ENCODE data around the gene HLA-A. TPM values are rescaled to one million over a fixed set of nuclear protein-coding genes. Genes with fewer than 3 reads are reported as not detected.
A peak's percentile ranks its signal among the peaks of the same experiment; 100 is the strongest.

Gene HLA-A
- 143 TPM for polyA plus RNA-seq (2013, experiment 1 of 2)
- 141 TPM for polyA plus RNA-seq (2013, experiment 2 of 2)

- H3K4ac ChIP-seq (ENCODE audit: low read length) = no peak within 1 kb of the TSS
- no peaks in the 10 kb centered on the region for H3K9me3 ChIP-seq (replicated peaks in 1 of 2; ENCODE audit: control insufficient read depth in 2 of 2, insufficient read depth in 1 of 2, low read depth in 1 of 2, low read length in 2 of 2)
- no peak within 1 kb of the TSS for H2BK15ac ChIP-seq (ENCODE audit: low read length)
- no peak within 1 kb of the TSS for H4K91ac ChIP-seq (ENCODE audit: low read depth, low read length, poor library complexity)
- H2BK5ac ChIP-seq (ENCODE audit: low read length) = no peak within 1 kb of the TSS
- H3K4me3 ChIP-seq (ENCODE audit: low read length in 2 of 2) = peak within 1 kb of the TSS; percentile 49 to 93
- H3K14ac ChIP-seq (ENCODE audit: low read length) = peak within 1 kb of the TSS; percentile 38
- H2AFZ ChIP-seq (ENCODE audit: low read length) = peak within 1 kb of the TSS; percentile 89
- peak within 1 kb of the TSS; percentile 91 for H3K18ac ChIP-seq (ENCODE audit: low read length)
- no peak within 1 kb of the TSS for H3K23ac ChIP-seq (ENCODE audit: low read depth, low read length, poor library complexity)
- no peak within 1 kb of the TSS for H2BK12ac ChIP-seq (ENCODE audit: low read length)
- H4K8ac ChIP-seq (ENCODE audit: low read depth, low read length) = no peak within 1 kb of the TSS
- H3K79me1 ChIP-seq (ENCODE audit: low read depth, low read length) = peaks cover 3% of the 10 kb centered on the region
- peaks cover 0 to 20% (median 0%) of the 10 kb centered on the region in 3 experiments for H3K27me3 ChIP-seq (ENCODE audit: control insufficient read depth in 3 of 3, insufficient read depth in 3 of 3, low read depth in 1 of 3, low read length in 3 of 3)
- H3K4me2 ChIP-seq (ENCODE audit: insufficient read depth, low read length, poor library complexity, severe bottlenecking) = peak within 1 kb of the TSS; percentile 86
- H3K36me3 ChIP-seq (replicated peaks in 1 of 2; ENCODE audit: control insufficient read depth in 2 of 2, insufficient read depth in 2 of 2, low read length in 2 of 2) = peaks cover 0 to 8% of the 10 kb centered on the region in 2 donors
- peak; percentile 88 for DNase-seq (ENCODE audit: low spot score)
- H2BK120ac ChIP-seq (ENCODE audit: low read depth, low read length) = no peak within 1 kb of the TSS
- H3K4me1 ChIP-seq (ENCODE audit: control insufficient read depth in 2 of 2, insufficient read depth in 1 of 2, low read depth in 1 of 2, low read length in 2 of 2) = no peaks in the 10 kb centered on the region
- H3K27ac ChIP-seq (replicated peaks; ENCODE audit: low read length) = no peak within 1 kb of the TSS
- WGBS, 2 donors (ENCODE audit: extremely low coverage in 2 of 2, insufficient read length in 2 of 2, insufficient replicate concordance in 1 of 2) = no CpG with 5 or more reads among the region's 68 CpGs
- peak within 1 kb of the TSS; percentile 90 for H3K9ac ChIP-seq (ENCODE audit: low read depth, low read length, poor library complexity)
- peak within 1 kb of the TSS; percentile 63 for H2AK5ac ChIP-seq (ENCODE audit: low read depth, low read length)
Observed at GRCh38 chr6:29942275-29943052, at the start of gene HLA-A. TSS of gene HLA-A (plus strand) at chr6:29942532. CDS start at chr6:29942554, 22 bp downstream.

- H4K8ac ChIP-seq (ENCODE audit: low read depth, low read length) = no peak overlapping the region
- DNase-seq (ENCODE audit: low spot score) = no peak
- H3K23ac ChIP-seq (ENCODE audit: low read depth, low read length, poor library complexity) = no peak overlapping the region
- no peak overlapping the region for H2BK12ac ChIP-seq (ENCODE audit: low read length)
- no peak overlapping the region for H3K4me3 ChIP-seq (ENCODE audit: low read length in 2 of 2)
- no peak overlapping the region for H2AFZ ChIP-seq (ENCODE audit: low read length)
- no peak overlapping the region for H3K18ac ChIP-seq (ENCODE audit: low read length)
- no peak overlapping the region for H2AK5ac ChIP-seq (ENCODE audit: low read depth, low read length)
- H3K27me3 ChIP-seq (ENCODE audit: control insufficient read depth in 3 of 3, insufficient read depth in 3 of 3, low read depth in 1 of 3, low read length in 3 of 3) = peaks cover 4 to 42% (median 17%) of the 10 kb centered on the region in 3 experiments
- no peak overlapping the region for H2BK120ac ChIP-seq (ENCODE audit: low read depth, low read length)
- H2BK15ac ChIP-seq (ENCODE audit: low read length) = no peak overlapping the region
- no peak overlapping the region for H3K14ac ChIP-seq (ENCODE audit: low read length)
- peaks cover 0 to 1% of the 10 kb centered on the region in 2 donors for H3K9me3 ChIP-seq (replicated peaks in 1 of 2; ENCODE audit: control insufficient read depth in 2 of 2, insufficient read depth in 1 of 2, low read depth in 1 of 2, low read length in 2 of 2)
- no peak overlapping the region for H2BK5ac ChIP-seq (ENCODE audit: low read length)
- no peak overlapping the region for H3K4me2 ChIP-seq (ENCODE audit: insufficient read depth, low read length, poor library complexity, severe bottlenecking)
- no peaks in the 10 kb centered on the region for H3K36me3 ChIP-seq (replicated peaks in 1 of 2; ENCODE audit: control insufficient read depth in 2 of 2, insufficient read depth in 2 of 2, low read length in 2 of 2)
- H4K91ac ChIP-seq (ENCODE audit: low read depth, low read length, poor library complexity) = no peak overlapping the region
- H3K79me1 ChIP-seq (ENCODE audit: low read depth, low read length) = no peaks in the 10 kb centered on the region
- H3K4me1 ChIP-seq (ENCODE audit: control insufficient read depth in 2 of 2, insufficient read depth in 1 of 2, low read depth in 1 of 2, low read length in 2 of 2) = no peaks in the 10 kb centered on the region
- no peak overlapping the region for H3K9ac ChIP-seq (ENCODE audit: low read depth, low read length, poor library complexity)
- H3K27ac ChIP-seq (replicated peaks; ENCODE audit: low read length) = no peak overlapping the region
- no peak overlapping the region for H3K4ac ChIP-seq (ENCODE audit: low read length)
Observed at GRCh38 chr6:29892696-29893095, 49.6 kb upstream of the HLA-A start.

DNA sequence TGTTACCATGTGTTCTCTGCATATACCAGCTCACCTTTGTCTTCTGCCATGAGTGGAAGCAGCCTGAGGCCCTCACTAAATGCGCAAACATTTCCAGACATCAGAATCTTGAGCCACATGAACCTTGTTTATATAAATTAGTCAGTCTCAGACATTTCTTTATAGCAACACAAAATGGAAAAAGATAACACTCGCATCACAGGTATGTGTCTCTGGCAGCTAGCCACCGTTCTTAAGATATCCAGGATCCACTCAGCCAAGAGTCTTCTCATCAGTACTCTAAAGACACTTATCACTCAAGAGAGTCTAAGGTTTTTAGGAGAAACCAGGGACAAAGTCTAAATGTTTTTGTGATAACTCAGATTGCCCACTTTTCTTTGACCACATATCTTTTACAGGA, 43.1 kb upstream of the HLA-A start:
- no peak overlapping the region for H3K4me2 ChIP-seq (ENCODE audit: insufficient read depth, low read length, poor library complexity, severe bottlenecking)
- no peak overlapping the region for H3K14ac ChIP-seq (ENCODE audit: low read length)
- no peaks in the 10 kb centered on the region for H3K9me3 ChIP-seq (replicated peaks in 1 of 2; ENCODE audit: control insufficient read depth in 2 of 2, insufficient read depth in 1 of 2, low read depth in 1 of 2, low read length in 2 of 2)
- no peak for DNase-seq (ENCODE audit: low spot score)
- no peak overlapping the region for H2BK15ac ChIP-seq (ENCODE audit: low read length)
- WGBS, 2 donors (ENCODE audit: extremely low coverage in 2 of 2, insufficient read length in 2 of 2, insufficient replicate concordance in 1 of 2) = no CpG with 5 or more reads among the region's 3 CpGs
- no peaks in the 10 kb centered on the region for H3K79me1 ChIP-seq (ENCODE audit: low read depth, low read length)
- H2BK12ac ChIP-seq (ENCODE audit: low read length) = no peak overlapping the region
- H4K91ac ChIP-seq (ENCODE audit: low read depth, low read length, poor library complexity) = no peak overlapping the region
- no peak overlapping the region for H3K4me3 ChIP-seq (ENCODE audit: low read length in 2 of 2)
- H3K9ac ChIP-seq (ENCODE audit: low read depth, low read length, poor library complexity) = no peak overlapping the region
- no peak overlapping the region for H3K4ac ChIP-seq (ENCODE audit: low read length)
- H2BK5ac ChIP-seq (ENCODE audit: low read length) = no peak overlapping the region
- no peaks in the 10 kb centered on the region for H3K36me3 ChIP-seq (replicated peaks in 1 of 2; ENCODE audit: control insufficient read depth in 2 of 2, insufficient read depth in 2 of 2, low read length in 2 of 2)
- no peak overlapping the region for H3K27ac ChIP-seq (replicated peaks; ENCODE audit: low read length)
- no peak overlapping the region for H3K23ac ChIP-seq (ENCODE audit: low read depth, low read length, poor library complexity)
- H3K27me3 ChIP-seq (ENCODE audit: control insufficient read depth in 3 of 3, insufficient read depth in 3 of 3, low read depth in 1 of 3, low read length in 3 of 3) = no peaks in the 10 kb centered on the region
- no peak overlapping the region for H3K18ac ChIP-seq (ENCODE audit: low read length)
- H4K8ac ChIP-seq (ENCODE audit: low read depth, low read length) = no peak overlapping the region
- no peak overlapping the region for H2BK120ac ChIP-seq (ENCODE audit: low read depth, low read length)
- H2AK5ac ChIP-seq (ENCODE audit: low read depth, low read length) = no peak overlapping the region
- no peaks in the 10 kb centered on the region for H3K4me1 ChIP-seq (ENCODE audit: control insufficient read depth in 2 of 2, insufficient read depth in 1 of 2, low read depth in 1 of 2, low read length in 2 of 2)
- no peak overlapping the region for H2AFZ ChIP-seq (ENCODE audit: low read length)

DNA sequence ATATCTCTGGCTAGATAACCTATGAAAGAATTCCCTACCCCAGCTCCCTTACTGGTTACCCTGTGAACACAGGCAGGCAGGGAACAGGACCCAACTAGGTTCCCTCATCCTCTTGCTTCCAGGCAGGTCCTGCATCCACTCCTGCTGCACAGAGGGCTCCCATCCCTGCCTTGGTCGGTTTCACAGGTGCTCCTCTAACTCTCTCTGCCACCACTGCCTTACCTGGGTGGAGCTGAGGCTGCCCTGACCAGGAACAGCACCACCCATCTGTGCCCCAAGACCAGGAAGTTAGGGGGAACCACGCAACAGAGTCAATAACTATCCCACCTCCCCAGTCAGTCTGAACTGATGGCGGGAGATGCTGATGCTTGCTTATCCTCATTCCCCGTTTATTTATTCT, 37.0 kb upstream of the HLA-A start:
- Histone ChIP-seq H2BK12ac (ENCODE audit: low read length) (no peak overlapping the region), H3K79me1 (ENCODE audit: low read depth, low read length) (no peaks in the 10 kb centered on the region), H2BK5ac (ENCODE audit: low read length) (no peak overlapping the region), H3K14ac (ENCODE audit: low read length) (no peak overlapping the region), H2AFZ (ENCODE audit: low read length) (no peak overlapping the region), H2AK5ac (ENCODE audit: low read depth, low read length) (no peak overlapping the region), H3K4me2 (ENCODE audit: insufficient read depth, low read length, poor library complexity, severe bottlenecking) (no peak overlapping the region), H3K18ac (ENCODE audit: low read length) (no peak overlapping the region), H4K91ac (ENCODE audit: low read depth, low read length, poor library complexity) (no peak overlapping the region), H3K23ac (ENCODE audit: low read depth, low read length, poor library complexity) (no peak overlapping the region), H2BK15ac (ENCODE audit: low read length) (no peak overlapping the region), H2BK120ac (ENCODE audit: low read depth, low read length) (no peak overlapping the region), H3K4ac (ENCODE audit: low read length) (no peak overlapping the region), H3K27ac (replicated peaks; ENCODE audit: low read length) (no peak overlapping the region), H3K27me3 (ENCODE audit: control insufficient read depth in 3 of 3, insufficient read depth in 3 of 3, low read depth in 1 of 3, low read length in 3 of 3) (peaks cover 0 to 23% (median 0%) of the 10 kb centered on the region in 3 experiments), H3K36me3 (replicated peaks in 1 of 2; ENCODE audit: control insufficient read depth in 2 of 2, insufficient read depth in 2 of 2, low read length in 2 of 2) (no peaks in the 10 kb centered on the region), H3K9me3 (replicated peaks in 1 of 2; ENCODE audit: control insufficient read depth in 2 of 2, insufficient read depth in 1 of 2, low read depth in 1 of 2, low read length in 2 of 2) (no peaks in the 10 kb centered on the region), H3K9ac (ENCODE audit: low read depth, low read length, poor library complexity) (no peak overlapping the region), H4K8ac (ENCODE audit: low read depth, low read length) (no peak overlapping the region), H3K4me1 (ENCODE audit: control insufficient read depth in 2 of 2, insufficient read depth in 1 of 2, low read depth in 1 of 2, low read length in 2 of 2) (no peaks in the 10 kb centered on the region), H3K4me3 (ENCODE audit: low read length in 2 of 2) (no peak overlapping the region)
- no peak for DNase-seq (ENCODE audit: low spot score)
- no CpG with 5 or more reads among the region's 4 CpGs for WGBS, 2 donors (ENCODE audit: extremely low coverage in 2 of 2, insufficient read length in 2 of 2, insufficient replicate concordance in 1 of 2)

Measured in neuronal stem cell (in vitro differentiated cells).